Heart right ventricle (tissue), 16 donors: ENCODE data around the gene EPHX1. TPM values are rescaled to one million over a fixed set of nuclear protein-coding genes. Genes with fewer than 3 reads are reported as not detected.

Experiments
- ATAC-seq, 8 donors: fragments of 200-7000 bp; cut with Tn5 transposase; one replicate each; pipeline ENCODE4 v1.9.1; 2020; ENCODE audit warnings: mild to moderate bottlenecking in 8 of 8, moderate library complexity in 8 of 8, moderate number of reproducible peaks in 1 of 8
- DNase-seq, 2 donors: peaks; one replicate each; pipeline ENCODE4 v3.0.0-alpha.2; 2020
- H3K27ac ChIP-seq, 10 donors: fragments of 200-600 bp; sonication (generic) in 2 of 10; one replicate each; pipeline versions ENCODE4 v1.5.0 to v1.8.0; 2020 to 2022; ENCODE audit warnings: mild to moderate bottlenecking in 3 of 10
- H3K27me3 ChIP-seq, 7 donors: fragments of 200-600 bp; one replicate each; pipeline ENCODE4 v1.8.0; 2021 to 2022; ENCODE audit warnings: mild to moderate bottlenecking in 2 of 7
- H3K36me3 ChIP-seq, 9 donors: fragments of 200-600 bp; sonication (generic) in 1 of 9; one replicate each; pipeline versions ENCODE4 v1.5.0 to v1.8.0; 2020 to 2022; ENCODE audit warnings: mild to moderate bottlenecking in 2 of 9
- H3K4me1 ChIP-seq, 9 donors: fragments of 200-600 bp; sonication (generic) in 1 of 9; one replicate each; pipeline versions ENCODE4 v1.5.0 to v1.8.0; 2020 to 2022; ENCODE audit warnings: mild to moderate bottlenecking in 4 of 9
- H3K4me3 ChIP-seq, 10 donors: fragments of 200-600 bp; sonication (generic) in 2 of 10; one replicate each; pipeline versions ENCODE4 v1.5.0 to v1.8.0; 2020 to 2022; ENCODE audit warnings: mild to moderate bottlenecking in 7 of 10, moderate library complexity in 2 of 10
- H3K9me3 ChIP-seq, 11 donors: fragments of 200-600 bp in 10 of 11; sonication (generic) in 2 of 11; one replicate each; pipeline versions ENCODE4 v1.5.0 to v1.8.0; 2013 to 2022; ENCODE audit warnings: mild to moderate bottlenecking in 2 of 11, control low read depth in 1 of 11, moderate library complexity in 1 of 11
- CTCF ChIP-seq, 9 donors: fragments of 200-600 bp; sonication (generic) in 2 of 9; IDR thresholded peaks; one replicate each; pipeline versions ENCODE4 v1.5.0 to v1.8.0; 2021 to 2022; ENCODE audit warnings: antibody characterized with exemption in 9 of 9, mild to moderate bottlenecking in 5 of 9, moderate library complexity in 1 of 9
- WGBS, 2 donors: extraction: QIAGEN DNeasy Blood & Tissue Kit; methylation state at CpG; one replicate each; pipeline ENCODE4 v1.1.7; 2013; ENCODE audit warnings: inconsistent platforms in 1 of 2; 5-methylcytosine and 5-hydroxymethylcytosine counted together
- intact Hi-C, 10 donors: fragments of 100-400 bp; cut with DNase I; formaldehyde crosslinking; loops; one replicate each; pipeline versions ENCODE4 v1.11.1 to v1.14.2; 2022
- polyA plus RNA-seq, 2 donors: library from polyadenylated mRNA; stranded (reverse); fragments of 200-250 nt; gene quantifications; one replicate each; pipeline ENCODE4 v1.2.3, GENCODE V29; 2013
- total RNA-seq, 10 donors: library from RNA; stranded (reverse); fragmentation: NEBNext Ultra II Directional in 3 of 10; extraction: Animal tissue kit (Norgen Biotek cat#: 25700) in 3 of 10; gene quantifications; one replicate each; pipeline versions ENCODE4 v1.2.1 to v1.2.4, GENCODE V29; 2021 to 2023
- donor health status: Arrhythmogenic right ventricular cardiomyopathy.
- donor health status: ischemic (EF 13 %, LVEDD 7.1; RV severe dilation, severe dysfunction).
- donor health status: healthy with polysubstance abuse.
- donor health status: DM: no; HTN: yes; CAD: no.
- donor health status: DM: no; HTN: no; CAD: no.
- donor health status: ischemic (EF 25% LVEDD 6.9; RV normal size, moderate dysfunction).
- donor health status: ischemic (EF 25% LVEDD 5.7; RV mildly dilated, moderate dysfunction).
- donor health status: healthy.
- donor health status: DM: yes; HTN: yes; CAD: no.
- donor health status: Ischemic cardiomyopathy.
- donor health status: ischemic (EF 35%, LVEDD 5.7; RV mildly dilated, moderate dysfunction).
- donor health status: nonischemic (EF 11% LVEDD 7.7; RV severe dilation, severe dysfunction).
- donor health status: DM: yes; HTN: yes; CAD: no.
- donor health status: PGD.
- donor health status: ischemic (EF 29% LVEDD 5.4; RV normal size, mild dysfunction).
- donor health status: nonischemic (EF 23%, LVEDD 6.1; RV moderate dilation, normal function).

Gene EPHX1
- total and polyA plus RNA-seq, 12 donors, result 31.5 to 80.8 (median 43.2) TPM

DNA sequence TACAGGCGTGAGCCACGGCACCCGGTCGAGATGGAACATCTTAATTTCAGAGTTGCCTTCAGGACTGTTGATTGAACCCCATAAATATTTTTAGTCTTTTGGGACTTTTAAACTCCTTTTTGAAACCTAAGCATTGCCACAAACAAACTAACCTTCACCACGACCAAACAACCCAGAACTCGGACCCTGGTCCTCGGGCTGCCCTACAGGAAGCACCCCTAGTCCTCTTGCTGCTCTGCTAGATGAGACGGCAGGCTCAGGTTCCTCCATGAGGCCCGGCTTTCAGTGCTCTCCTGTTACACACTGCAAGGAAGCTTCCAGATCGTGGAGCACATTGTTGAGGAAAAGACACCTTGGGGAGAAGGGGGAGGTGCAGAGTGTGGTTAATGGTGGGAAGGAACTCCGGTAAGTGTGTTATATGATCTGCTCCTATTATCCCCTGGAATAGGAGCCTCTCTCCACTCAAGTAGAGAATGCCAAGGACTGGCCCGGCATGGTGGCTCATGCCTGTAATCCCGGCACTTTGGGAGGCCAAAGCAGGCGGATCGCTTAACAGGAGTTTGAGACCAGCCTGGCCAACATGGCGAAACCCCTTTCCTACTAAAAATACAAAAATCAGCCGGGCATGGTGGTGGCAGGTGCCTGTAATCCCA, 5.7 kb downstream of the EPHX1 start:
- H3K36me3 ChIP-seq, result peaks cover 0 to 8% (median 0%) of the 10 kb centered on the region in 9 donors
- peak overlapping the region; percentile 70 to 97 (median 90) for H3K27ac ChIP-seq
- no peaks in the 10 kb centered on the region for H3K27me3 ChIP-seq
- intact Hi-C loops, result loop anchor here in 1 of 10 donors (2.0 kb wide), 1 partner anchor 19 kb away; no protein-coding TSS in a partner anchor
- DNase-seq (no peak), ATAC-seq (no peak)
- WGBS, 2 donors, result 87 to 92% methylated on average over 17 of the region's 17 CpGs
- H3K4me3 ChIP-seq, result no peak overlapping the region
- H3K4me1 ChIP-seq, result peaks cover 46 to 95% (median 83%) of the 10 kb centered on the region in 9 donors
- no peak for TF ChIP-seq CTCF (IDR thresholded peaks at IDR 0.05)
- no peaks in the 10 kb centered on the region for H3K9me3 ChIP-seq

- peak; percentile 85 to 86 for DNase-seq
- Histone ChIP-seq H3K9me3 (no peaks in the 10 kb centered on the region), H3K27ac (peak overlapping the region; percentile 70 to 97 (median 92)), H3K27me3 (no peaks in the 10 kb centered on the region), H3K4me3 (peak overlapping the region in 6 of 10 donors; percentile 2 to 26 (median 16)), H3K36me3 (peaks cover 0 to 10% (median 0%) of the 10 kb centered on the region in 9 donors), H3K4me1 (peaks cover 45 to 87% (median 72%) of the 10 kb centered on the region in 9 donors)
- ATAC-seq, result peak; percentile 68 to 78 (median 74)
- WGBS, 2 donors, result 33 to 37% methylated on average over 17 of the region's 17 CpGs
- no peak for TF ChIP-seq CTCF (IDR thresholded peaks at IDR 0.05)
- intact Hi-C loops, result loop anchor here in 1 of 10 donors (2.0 kb wide), 1 partner anchor 18 kb away; no protein-coding TSS in a partner anchor
Observed at GRCh38 chr1:225816643-225817538, 7.0 kb downstream of the EPHX1 start.

DNA sequence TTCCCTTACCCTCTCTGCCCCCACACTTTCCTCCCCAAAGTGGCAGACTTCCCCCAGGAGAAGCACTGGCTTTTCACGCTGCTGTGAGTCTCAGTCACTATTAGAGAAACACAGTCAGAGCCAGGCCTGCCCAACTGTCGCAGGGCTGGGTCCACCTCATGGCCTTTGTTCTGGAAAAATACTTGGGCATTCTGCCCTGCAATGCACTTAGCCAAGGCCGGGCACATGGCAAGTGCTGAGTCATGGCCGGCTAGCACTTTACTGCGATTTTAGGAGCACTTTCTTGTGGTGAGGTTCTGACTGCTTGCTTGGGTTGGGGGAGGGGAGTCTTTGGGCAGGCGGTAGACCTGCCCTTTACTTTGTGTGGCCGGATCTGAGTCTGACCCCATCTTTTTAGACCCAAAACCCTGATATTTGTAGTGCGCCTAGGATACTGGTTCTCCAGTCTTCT, 7.7 kb downstream of the EPHX1 start:
- TF ChIP-seq CTCF (IDR thresholded peaks at IDR 0.05), result no peak
- H3K4me1 ChIP-seq, result peaks cover 43 to 84% (median 72%) of the 10 kb centered on the region in 9 donors
- H3K9me3 ChIP-seq, result no peaks in the 10 kb centered on the region
- peaks cover 0 to 18% (median 0%) of the 10 kb centered on the region in 9 donors for H3K36me3 ChIP-seq
- no peaks in the 10 kb centered on the region for H3K27me3 ChIP-seq
- peak overlapping the region in 3 of 10 donors; percentile 8 to 26 (median 23) for H3K4me3 ChIP-seq
- intact Hi-C loops, result loop anchor here in 1 of 10 donors (2.0 kb wide), 1 partner anchor 17 kb away; no protein-coding TSS in a partner anchor
- DNase-seq (peak; percentile 64 to 75), ATAC-seq (peak; percentile 35 to 87 (median 70))
- WGBS, 2 donors, result 33 to 45% methylated on average over 8 of the region's 8 CpGs
- peak overlapping the region; percentile 70 to 97 (median 92) for H3K27ac ChIP-seq

GRCh38 chr1:225818229-225818628, 8.3 kb downstream of the EPHX1 start:
- H3K4me1 ChIP-seq, result peaks cover 38 to 80% (median 66%) of the 10 kb centered on the region in 9 donors
- WGBS, 2 donors, result 76 to 85% methylated on average over 7 of the region's 7 CpGs
- DNase-seq, result no peak
- intact Hi-C loops, result no loop called here
- H3K4me3 ChIP-seq, result no peak overlapping the region
- H3K9me3 ChIP-seq, result no peaks in the 10 kb centered on the region
- TF ChIP-seq CTCF (IDR thresholded peaks at IDR 0.05), result no peak
- H3K36me3 ChIP-seq, result peaks cover 0 to 24% (median 0%) of the 10 kb centered on the region in 9 donors
- peak overlapping the region; percentile 70 to 97 (median 92) for H3K27ac ChIP-seq
- no peak for ATAC-seq
- H3K27me3 ChIP-seq, result no peaks in the 10 kb centered on the region
